Measurements from ENCODE around the gene CNTN4. TPM values are rescaled to one million over a fixed set of nuclear protein-coding genes. Genes with fewer than 3 reads are reported as not detected.
A peak's percentile ranks its signal among the peaks of the same experiment; 100 is the strongest.
"Not testable (repeated sequence)": the region's sequence is repeated elsewhere in the genome, so short reads cannot be mapped to it uniquely, and the experiment has no call there.

Gene CNTN4
- total RNA-seq, 6 donors from 2014 or later = 1.0 to 13.5 (median 6.3) TPM

DNA sequence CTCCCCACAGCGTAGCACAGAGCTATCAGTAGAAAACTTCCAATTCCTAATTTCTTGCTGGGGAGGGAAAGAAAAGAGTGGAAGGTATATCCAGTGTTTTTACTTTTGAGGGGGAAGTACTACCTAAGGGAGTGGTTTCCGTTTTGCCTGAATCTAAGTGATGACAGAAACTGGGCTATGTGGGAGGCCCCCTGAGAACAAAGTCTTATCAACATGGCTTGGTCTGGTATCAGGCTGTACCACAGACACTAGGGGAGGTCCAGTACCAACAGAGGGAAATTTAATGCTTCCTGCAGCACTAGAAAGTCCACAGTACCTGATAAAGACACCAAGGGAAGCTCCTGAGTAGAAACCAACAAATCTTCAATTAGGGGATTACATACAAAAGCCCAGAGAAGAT is 812.3 kb downstream of the CNTN4 start:
- Histone ChIP-seq H3K36me3 (no peaks in the 10 kb centered on the region), H3K9me3 (no peaks in the 10 kb centered on the region), H3K27ac (no peak overlapping the region), H3K4me1 (no peaks in the 10 kb centered on the region), H3K27me3 (no peaks in the 10 kb centered on the region), H3K4me3 (no peak overlapping the region)
- 78 to 80% methylated on average over 2 of the region's 2 CpGs for WGBS, 2 donors
- TF ChIP-seq, protein P1, sequence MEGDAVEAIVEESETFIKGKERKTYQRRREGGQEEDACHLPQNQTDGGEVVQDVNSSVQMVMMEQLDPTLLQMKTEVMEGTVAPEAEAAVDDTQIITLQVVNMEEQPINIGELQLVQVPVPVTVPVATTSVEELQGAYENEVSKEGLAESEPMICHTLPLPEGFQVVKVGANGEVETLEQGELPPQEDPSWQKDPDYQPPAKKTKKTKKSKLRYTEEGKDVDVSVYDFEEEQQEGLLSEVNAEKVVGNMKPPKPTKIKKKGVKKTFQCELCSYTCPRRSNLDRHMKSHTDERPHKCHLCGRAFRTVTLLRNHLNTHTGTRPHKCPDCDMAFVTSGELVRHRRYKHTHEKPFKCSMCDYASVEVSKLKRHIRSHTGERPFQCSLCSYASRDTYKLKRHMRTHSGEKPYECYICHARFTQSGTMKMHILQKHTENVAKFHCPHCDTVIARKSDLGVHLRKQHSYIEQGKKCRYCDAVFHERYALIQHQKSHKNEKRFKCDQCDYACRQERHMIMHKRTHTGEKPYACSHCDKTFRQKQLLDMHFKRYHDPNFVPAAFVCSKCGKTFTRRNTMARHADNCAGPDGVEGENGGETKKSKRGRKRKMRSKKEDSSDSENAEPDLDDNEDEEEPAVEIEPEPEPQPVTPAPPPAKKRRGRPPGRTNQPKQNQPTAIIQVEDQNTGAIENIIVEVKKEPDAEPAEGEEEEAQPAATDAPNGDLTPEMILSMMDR (IDR thresholded peaks at IDR 0.05) = no peak
- TF ChIP-seq POLR2AphosphoS5 (IDR thresholded peaks at IDR 0.05) (no peak), POLR2A (IDR thresholded peaks at IDR 0.05) (no peak), EP300 (IDR thresholded peaks at IDR 0.05) (no peak)
- ATAC-seq (ENCODE audit: low FRiP score in 2 of 2) = no peak
- no peak for DNase-seq

DNA sequence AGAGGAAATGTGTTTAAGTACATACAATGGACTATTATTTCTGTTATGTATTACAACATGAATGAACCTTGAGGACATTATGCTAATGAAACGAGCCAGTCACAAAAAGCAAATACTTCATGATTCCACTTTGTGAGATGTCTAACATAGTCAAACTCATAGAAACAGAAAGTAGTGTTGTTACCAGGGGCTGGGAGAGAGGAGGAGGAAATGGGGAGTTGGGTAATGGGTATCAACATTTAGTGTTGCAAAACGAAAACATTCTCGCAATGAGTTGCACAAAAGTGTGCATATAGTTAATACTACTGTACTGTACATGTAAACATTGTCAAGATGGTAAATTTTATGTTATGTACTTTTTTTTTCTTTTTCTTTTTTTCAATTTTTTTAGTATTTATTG is 817.2 kb downstream of the CNTN4 start:
- H3K4me1 ChIP-seq = no peaks in the 10 kb centered on the region
- DNase-seq (no peak), ATAC-seq (ENCODE audit: low FRiP score in 2 of 2) (no peak)
- H3K27ac ChIP-seq = no peak overlapping the region
- H3K27me3 ChIP-seq = no peaks in the 10 kb centered on the region
- H3K4me3 ChIP-seq = no peak overlapping the region
- TF ChIP-seq POLR2A (IDR thresholded peaks at IDR 0.05) = no peak
- TF ChIP-seq EP300 (IDR thresholded peaks at IDR 0.05) = no peak
- TF ChIP-seq, protein P1 (IDR thresholded peaks at IDR 0.05) = no peak
- TF ChIP-seq POLR2AphosphoS5 (IDR thresholded peaks at IDR 0.05) = no peak
- no peaks in the 10 kb centered on the region for H3K9me3 ChIP-seq
- no peaks in the 10 kb centered on the region for H3K36me3 ChIP-seq
- 53 to 68% methylated on average over 3 of the region's 3 CpGs for WGBS, 2 donors

DNA sequence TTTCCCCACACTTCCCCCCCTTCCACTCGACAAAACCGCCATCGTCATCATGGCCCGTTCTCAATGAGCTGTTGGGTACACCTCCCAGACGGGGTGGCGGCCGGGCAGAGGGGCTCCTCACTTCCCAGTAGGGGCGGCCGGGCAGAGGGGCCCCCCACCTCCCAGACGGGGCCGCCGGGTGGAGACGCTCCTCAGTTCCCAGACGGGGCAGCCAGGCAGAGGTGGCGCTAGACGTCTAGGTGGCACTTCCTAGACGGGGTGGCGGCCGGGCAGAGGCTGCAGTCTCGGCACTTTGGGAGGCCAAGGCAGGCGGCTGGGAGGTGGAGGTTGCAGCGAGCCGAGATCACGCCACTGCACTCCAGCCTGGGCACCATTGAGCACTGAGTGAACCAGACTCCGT is 818.0 kb downstream of the CNTN4 start:
- not testable (repeated sequence) for ATAC-seq (ENCODE audit: low FRiP score in 2 of 2); H3K27me3 ChIP-seq; H3K27ac ChIP-seq; H3K9me3 ChIP-seq; H3K36me3 ChIP-seq; H3K4me1 ChIP-seq; H3K4me3 ChIP-seq
- DNase-seq = peak in 1 of 2 donors; percentile 33
- 97% methylated on average over 13 of the region's 25 CpGs for WGBS, 2 donors

GRCh38 chr3:2920103-2920502 is 821.4 kb downstream of the CNTN4 start:
- Histone ChIP-seq H3K27ac (no peak overlapping the region), H3K9me3 (no peaks in the 10 kb centered on the region), H3K4me3 (no peak overlapping the region), H3K36me3 (no peaks in the 10 kb centered on the region), H3K27me3 (no peaks in the 10 kb centered on the region), H3K4me1 (peaks cover 0 to 8% (median 0%) of the 10 kb centered on the region in 4 donors)
- ATAC-seq (ENCODE audit: low FRiP score in 2 of 2) (no peak), DNase-seq (no peak)
- WGBS, 2 donors = 79 to 89% methylated on average over 1 of the region's 1 CpG
- TF ChIP-seq POLR2AphosphoS5 (IDR thresholded peaks at IDR 0.05) = no peak
- TF ChIP-seq, protein P1 (IDR thresholded peaks at IDR 0.05) = no peak
- TF ChIP-seq EP300 (IDR thresholded peaks at IDR 0.05) = no peak

DNA sequence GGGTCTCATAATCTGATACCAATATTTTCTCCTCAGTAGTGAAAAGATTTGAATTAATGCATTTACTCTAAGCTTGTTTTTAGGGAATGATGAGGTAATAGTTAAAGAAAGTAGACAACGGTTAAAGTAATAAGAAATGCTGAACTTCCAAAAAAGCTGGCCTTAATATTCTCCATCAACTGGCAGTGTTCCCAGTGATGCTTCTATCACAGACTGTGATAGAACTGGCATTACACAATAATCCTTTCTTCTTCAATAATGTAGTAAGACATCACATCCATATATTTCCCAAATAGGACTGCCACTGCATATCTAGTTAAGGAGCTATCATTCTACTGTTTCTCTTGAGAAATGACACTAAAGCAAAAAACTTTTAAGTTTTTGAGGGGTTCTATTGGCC is 822.8 kb downstream of the CNTN4 start:
- WGBS, 2 donors = 80 to 83% methylated on average over 1 of the region's 1 CpG
- Histone ChIP-seq H3K4me3 (no peak overlapping the region), H3K9me3 (no peaks in the 10 kb centered on the region), H3K36me3 (no peaks in the 10 kb centered on the region), H3K27me3 (no peaks in the 10 kb centered on the region), H3K4me1 (peaks cover 0 to 8% (median 0%) of the 10 kb centered on the region in 4 donors), H3K27ac (no peak overlapping the region)
- TF ChIP-seq POLR2A (IDR thresholded peaks at IDR 0.05) (no peak), EP300 (IDR thresholded peaks at IDR 0.05) (no peak), POLR2AphosphoS5 (IDR thresholded peaks at IDR 0.05) (no peak)
- TF ChIP-seq, protein P1 (IDR thresholded peaks at IDR 0.05) = no peak
- ATAC-seq (ENCODE audit: low FRiP score in 2 of 2) = peak in 1 of 2 donors; percentile 48
- no peak for DNase-seq

Data from upper lobe of left lung (tissue), 6 donors.